Fibroblast of pulmonary artery (primary cell): ENCODE data around the gene UBR4.

Experiments
- DNase-seq: peaks from one replicate; pipeline ENCODE4 v3.0.0-alpha.2; 2010; ENCODE audit warnings: low read depth
- H3K4me3 ChIP-seq: replicated peaks from 2 replicates; pipeline ENCODE4 v1.5.1; 2011; ENCODE audit warnings: low read depth, mild to moderate bottlenecking, control low read depth, low read length, moderate library complexity
- TF ChIP-seq, protein P1 (sequence below): IDR thresholded peaks from 2 replicates; pipeline ENCODE4 v1.5.1; 2011; ENCODE audit warnings: mild to moderate bottlenecking, control low read depth, low read length, inconsistent platforms; ENCODE audit errors: missing control alignments

The UBR4 gene

DNA sequence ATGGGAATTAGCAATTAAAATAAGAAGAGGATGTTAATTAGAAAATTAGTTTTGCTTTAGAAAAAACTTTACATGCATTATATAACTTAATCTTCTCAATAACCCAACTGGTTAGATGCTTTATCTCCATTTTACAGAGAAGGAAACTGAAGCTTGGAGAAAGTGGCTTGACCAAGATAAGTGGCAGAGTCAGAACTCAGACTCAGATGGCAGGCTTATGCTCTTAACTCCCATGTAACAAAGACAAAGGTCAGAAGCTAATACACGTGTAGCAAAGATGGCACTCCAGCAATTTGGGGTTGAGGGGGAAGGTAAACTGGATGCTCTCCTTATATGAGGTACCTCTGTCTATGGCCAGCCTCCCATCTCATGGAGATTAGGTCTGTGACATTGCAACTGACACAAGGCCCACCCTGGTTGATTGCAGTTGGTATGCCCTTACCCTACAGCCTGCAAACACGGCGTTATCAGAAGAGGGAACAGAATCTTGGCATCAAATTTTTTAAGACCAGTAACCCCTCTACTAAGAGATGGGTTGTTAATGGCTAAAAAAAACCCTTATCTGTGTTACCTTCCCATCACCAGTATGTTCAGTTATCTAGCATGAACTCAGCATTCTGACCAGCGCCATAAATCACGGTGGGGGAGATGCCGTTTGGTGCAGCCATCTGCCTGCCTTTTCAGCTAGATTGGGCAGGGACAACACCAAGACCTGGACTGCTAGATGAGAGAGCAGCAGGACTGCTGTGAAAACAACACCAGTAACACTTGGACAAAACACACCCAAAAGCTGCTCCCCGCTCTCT, 97.0 kb downstream of the UBR4 start:
- no peak overlapping the region for H3K4me3 ChIP-seq

DNA sequence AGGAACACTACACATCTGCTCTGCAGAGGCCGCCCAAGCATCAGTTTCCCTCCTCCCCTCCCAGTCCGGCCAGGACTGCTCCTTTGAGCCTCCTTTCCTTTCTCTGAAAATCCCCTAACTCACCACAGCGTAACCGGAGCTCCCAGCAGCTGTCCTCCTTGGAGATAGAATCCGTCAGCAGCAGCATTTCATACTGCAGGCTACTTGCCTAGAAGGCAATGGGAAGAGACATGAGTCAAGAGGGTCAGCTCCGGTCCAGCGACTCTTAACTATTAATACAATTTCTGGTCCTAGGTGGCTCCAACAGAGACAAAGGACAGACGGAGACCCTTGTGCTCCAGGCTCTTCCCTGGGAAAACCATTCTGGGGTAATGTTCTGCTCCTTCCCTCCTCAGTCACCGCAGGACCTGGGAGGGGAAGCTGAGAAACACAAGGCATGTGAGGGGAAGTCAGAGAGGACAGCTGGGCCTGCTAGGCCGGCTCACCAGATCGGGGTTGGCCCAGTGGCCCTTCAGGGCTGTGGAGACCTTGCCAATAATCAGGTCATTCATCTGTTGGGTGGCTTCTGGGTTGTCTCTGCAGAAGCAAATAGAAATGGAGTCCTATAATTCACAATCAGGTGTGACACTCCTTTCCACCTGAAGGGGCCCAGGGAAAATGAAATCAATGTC, 99.7 kb downstream of the UBR4 start:
- no peak for DNase-seq
- no peak overlapping the region for H3K4me3 ChIP-seq
- TF ChIP-seq, protein P1, sequence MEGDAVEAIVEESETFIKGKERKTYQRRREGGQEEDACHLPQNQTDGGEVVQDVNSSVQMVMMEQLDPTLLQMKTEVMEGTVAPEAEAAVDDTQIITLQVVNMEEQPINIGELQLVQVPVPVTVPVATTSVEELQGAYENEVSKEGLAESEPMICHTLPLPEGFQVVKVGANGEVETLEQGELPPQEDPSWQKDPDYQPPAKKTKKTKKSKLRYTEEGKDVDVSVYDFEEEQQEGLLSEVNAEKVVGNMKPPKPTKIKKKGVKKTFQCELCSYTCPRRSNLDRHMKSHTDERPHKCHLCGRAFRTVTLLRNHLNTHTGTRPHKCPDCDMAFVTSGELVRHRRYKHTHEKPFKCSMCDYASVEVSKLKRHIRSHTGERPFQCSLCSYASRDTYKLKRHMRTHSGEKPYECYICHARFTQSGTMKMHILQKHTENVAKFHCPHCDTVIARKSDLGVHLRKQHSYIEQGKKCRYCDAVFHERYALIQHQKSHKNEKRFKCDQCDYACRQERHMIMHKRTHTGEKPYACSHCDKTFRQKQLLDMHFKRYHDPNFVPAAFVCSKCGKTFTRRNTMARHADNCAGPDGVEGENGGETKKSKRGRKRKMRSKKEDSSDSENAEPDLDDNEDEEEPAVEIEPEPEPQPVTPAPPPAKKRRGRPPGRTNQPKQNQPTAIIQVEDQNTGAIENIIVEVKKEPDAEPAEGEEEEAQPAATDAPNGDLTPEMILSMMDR, result no peak

More for the DNA sequence above, 97.0 kb downstream of the UBR4 start:
- DNase-seq, result no peak
- TF ChIP-seq, protein P1, result no peak

DNA sequence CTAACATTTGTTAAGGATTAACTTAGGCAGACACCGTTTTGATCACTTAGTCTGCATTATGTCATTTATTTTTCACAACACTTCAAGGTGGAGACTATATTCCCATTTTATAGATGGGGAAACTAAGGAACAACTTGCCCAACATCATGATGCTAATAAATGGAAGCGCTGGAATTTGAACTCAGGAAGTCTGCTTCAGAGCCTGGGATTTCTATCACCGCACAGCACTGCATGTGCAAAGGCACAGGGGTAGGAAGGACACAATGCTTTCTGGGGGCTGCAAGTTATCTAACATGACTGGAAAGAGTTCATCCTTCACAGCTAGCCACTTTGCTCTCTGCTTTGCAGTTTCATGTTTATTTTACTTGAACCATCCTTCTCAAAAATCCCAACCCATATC, 100.5 kb downstream of the UBR4 start:
- TF ChIP-seq, protein P1, result no peak
- DNase-seq, result no peak
- H3K4me3 ChIP-seq, result no peak overlapping the region

DNA sequence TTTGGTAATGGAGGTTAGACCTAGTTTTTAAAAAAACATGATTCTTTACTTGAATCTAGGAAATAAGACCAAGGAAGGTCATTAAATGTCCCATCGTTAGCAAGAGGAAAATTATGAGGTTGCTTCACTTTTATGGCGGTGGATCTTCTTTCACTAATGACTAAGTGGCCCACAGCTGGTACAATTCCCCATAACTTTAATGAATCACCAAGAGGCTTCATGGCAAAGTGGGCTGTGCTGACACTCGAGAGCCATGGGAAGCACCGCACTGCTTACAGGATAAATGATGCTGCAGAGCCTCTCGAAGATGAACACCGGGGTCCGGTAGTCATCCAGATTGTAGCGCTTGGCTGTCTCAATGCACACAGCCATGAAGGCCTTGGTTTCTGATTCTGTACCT, 108.8 kb downstream of the UBR4 start:
- H3K4me3 ChIP-seq, result no peak overlapping the region
- TF ChIP-seq, protein P1, result no peak
- DNase-seq, result no peak

DNA sequence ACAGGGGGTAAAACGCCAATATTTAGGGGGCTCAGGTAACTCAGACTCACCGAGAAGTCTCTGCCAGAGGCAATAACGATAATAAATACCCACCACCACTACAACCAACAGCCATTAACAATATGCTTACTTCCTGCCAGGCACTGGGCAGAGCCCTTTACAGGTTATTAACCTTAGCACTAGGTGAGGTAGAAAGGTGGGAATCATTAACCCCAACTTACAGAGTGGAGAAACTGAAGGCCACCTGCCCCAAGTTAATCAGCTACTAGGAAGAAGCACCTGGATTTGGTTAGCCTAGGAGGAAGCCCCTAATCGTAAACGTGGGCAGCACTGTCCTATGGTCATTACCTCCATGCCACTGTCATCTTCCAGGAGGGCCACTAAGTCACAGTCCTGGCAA, 110.0 kb downstream of the UBR4 start:
- TF ChIP-seq, protein P1, result no peak
- H3K4me3 ChIP-seq, result no peak overlapping the region
- DNase-seq, result no peak

DNA sequence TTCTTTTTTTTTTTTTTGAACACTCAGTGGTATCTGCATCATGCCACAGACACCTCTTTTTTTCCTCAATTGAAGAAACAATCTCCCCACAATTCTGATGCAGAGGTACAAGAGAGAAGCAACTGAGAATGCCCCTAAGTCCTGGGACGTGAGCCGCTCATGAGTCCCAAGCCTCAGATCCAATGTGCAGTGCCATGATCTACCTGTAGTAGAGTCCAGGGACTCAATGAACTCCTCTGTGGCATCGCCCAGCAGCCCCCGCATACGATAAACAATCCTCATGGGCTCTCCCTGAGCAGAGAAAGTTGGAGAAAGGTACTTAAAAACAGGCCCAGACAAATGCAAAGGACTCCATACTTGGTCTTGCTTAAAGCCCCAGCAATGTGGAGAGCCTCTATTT, 113.1 kb downstream of the UBR4 start:
- no peak for DNase-seq
- TF ChIP-seq, protein P1, result no peak
- no peak overlapping the region for H3K4me3 ChIP-seq
